ENCODE data around the gene GIMAP5.

GIMAP5 gene

DNA sequence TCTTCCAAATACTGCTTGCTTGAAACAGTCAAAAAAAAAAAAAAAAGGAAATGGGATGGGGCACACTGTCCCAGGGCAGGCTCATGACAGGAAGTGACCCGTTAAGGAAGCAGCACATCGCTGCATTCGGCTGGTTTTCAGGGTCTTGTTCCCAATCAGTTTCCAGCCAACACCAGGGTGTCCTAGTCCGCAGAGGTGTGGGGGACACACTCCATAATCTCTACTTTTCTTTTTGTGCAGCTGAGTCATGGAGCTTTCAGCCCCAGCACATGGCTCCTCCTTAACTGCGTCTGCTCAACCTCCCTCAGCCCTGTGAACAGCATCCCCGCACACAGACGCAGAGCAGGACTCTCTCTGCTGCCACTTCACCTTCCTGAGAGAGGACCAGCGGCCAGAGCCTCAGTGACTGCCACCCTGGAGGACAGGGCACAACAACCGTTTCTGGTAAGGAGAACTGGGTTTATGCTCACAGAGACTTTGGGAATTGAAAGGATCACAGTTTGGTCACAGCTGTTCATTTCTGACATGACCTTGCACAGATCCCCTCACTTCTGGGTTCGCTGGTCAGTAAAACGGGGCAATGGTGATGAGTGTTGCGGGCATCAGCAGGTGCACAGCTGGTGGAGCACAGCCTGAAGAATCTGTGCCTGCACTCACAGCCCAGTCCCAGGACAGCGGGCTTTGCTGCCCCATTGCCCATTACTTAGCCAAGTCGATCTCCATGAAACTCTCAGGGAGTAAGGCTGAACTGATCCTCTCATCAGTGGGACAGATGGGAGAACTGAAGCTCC lies at the start of gene GIMAP5:
Gene GIMAP5 (plus strand): TSS at position 154 of the 791 bp plus-strand sequence. CDS start 3,467 bp downstream, outside the sequence.
- DNase-seq (ENCODE audit: low read depth) = no peak

- DNase-seq (ENCODE audit: low read depth) = no peak
These were observed 48.6 kb upstream of the GIMAP5 start for GRCh38 chr7:150688630-150689029.

DNA sequence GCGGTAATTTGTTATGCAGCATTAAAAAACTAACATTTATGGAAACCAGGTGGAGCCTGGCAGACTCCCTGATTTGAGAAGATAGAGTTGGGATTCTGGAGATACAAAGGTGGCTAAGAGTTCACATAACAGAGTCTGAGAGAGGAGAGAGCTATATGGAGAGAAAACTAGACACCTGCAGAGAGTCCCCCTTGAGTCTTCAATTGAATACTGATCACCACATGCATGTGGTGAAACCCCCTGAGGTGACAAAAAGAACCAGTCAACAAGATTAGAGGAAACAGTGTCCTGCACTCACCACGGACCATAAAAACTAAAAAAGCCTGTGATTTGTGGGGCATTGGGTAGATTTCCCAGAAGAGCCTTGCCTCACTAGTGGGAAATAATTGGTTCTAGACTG lies 41.6 kb upstream of the GIMAP5 start:
- no peak for DNase-seq (ENCODE audit: low read depth)

GRCh38 chr7:150703209-150703608 lies 34.0 kb upstream of the GIMAP5 start:
- no peak for DNase-seq (ENCODE audit: low read depth)

- DNase-seq (ENCODE audit: low read depth) = no peak
These were observed 21.9 kb upstream of the GIMAP5 start for GRCh38 chr7:150715293-150715692.

DNA sequence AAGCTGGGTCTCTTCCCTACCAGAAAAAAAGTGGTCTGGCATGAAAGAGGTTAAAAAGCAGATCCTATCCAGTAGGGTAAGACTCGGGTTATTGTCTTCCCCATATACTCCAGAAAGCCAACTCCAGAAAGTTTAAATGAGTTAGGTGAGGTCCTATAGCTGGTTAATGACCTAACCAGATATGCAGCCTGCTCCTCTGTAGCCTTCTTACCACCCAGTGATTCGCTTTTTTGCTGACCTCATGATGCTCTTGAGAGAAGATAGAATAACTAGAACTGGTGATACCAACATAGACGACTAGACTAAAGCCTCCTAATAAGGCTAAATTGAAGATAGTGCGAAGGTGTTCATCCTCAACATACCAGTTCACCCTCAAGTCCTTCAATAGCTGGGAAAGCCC lies 21.5 kb upstream of the GIMAP5 start:
- DNase-seq (ENCODE audit: low read depth) = no peak

DNA sequence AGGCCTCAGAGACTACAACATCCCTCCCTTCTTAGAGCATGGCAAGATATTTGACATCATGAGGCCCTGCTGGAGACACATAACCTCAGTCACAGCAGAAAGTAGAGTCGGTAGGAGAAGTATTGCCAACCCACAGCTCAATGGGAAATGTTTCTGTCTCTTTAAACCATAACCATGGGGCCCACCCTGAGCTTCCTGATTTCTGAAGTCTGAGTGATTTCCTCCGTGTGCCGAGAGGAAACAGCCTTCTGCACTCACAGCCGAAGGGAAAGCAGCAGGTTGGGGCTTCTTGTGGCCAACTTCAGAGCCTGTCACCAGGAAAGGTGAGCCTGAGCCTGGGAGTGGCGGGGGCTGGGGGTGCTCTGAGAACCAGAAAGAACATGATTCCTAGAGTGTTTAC lies 20.9 kb upstream of the GIMAP5 start, which contains the start of gene GIMAP1:
Gene GIMAP1 (plus strand): TSS at position 246 of the 400 bp plus-strand sequence. CDS start 2,435 bp downstream, outside the sequence.
- DNase-seq (ENCODE audit: low read depth) = no peak

DNA sequence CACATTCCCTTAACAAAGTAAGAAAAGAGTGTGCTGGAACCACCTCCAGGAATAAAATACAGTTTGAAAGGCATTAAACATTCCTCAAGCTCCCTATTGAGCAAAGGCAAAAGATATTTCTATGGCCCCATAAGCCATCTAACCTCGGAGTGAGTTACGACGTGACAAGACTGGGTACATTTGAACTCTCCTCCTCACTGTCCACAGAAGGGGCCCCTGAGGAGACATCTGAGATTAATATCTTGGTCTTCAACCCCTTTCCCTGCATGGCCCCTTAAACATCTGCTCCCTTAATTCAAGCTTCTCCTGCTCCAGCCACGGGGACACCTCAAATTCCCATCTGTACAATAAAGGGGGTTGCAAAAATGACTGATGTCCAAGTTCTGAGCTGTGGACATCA lies 20.3 kb upstream of the GIMAP5 start:
- DNase-seq (ENCODE audit: low read depth) = no peak

- no peak for DNase-seq (ENCODE audit: low read depth)
These were observed 19.3 kb upstream of the GIMAP5 start for GRCh38 chr7:150717814-150718420.

DNA sequence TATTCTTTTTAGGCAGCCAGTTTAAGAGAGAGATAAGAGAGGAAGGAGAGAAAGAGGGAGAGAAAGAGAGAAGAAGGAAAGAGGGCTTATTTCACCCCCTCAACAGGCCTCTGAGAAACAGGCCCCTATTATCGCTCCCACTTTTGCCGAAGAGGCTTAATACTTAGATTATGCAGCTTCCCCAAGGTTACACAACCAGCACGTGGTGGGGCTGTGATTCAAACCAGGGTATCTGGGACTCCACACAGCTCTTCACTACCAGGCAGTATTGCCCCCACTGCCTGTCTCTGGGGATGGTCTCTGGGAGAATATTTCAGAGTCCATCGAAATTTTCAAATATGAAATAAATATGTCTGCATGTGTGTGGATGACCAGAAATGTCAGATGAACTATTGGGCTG lies 17.8 kb upstream of the GIMAP5 start:
- DNase-seq (ENCODE audit: low read depth) = no peak

GRCh38 chr7:150719960-150720891 lies 17.0 kb upstream of the GIMAP5 start:
- DNase-seq (ENCODE audit: low read depth) = no peak

DNA sequence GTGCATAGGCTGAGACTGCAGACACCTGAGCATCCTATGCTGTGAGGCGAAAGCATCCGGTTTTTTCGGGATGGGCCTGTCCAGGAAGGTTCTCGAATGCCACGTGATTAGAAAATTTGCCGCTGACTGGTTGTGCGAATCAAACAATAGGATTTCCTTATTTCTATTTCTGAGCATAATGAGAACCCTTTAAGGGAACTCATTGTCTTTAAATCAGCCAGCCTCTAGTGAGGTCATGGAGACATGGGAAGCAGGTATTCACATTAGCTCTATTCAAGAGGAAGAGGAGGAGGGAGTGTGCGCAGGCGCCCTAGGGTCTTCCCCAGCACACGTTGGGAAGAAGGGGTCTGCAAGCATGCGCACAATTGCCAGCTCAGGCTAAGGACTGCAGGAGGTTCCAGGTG lies 15.2 kb upstream of the GIMAP5 start:
- DNase-seq (ENCODE audit: low read depth) = no peak

- DNase-seq (ENCODE audit: low read depth) = no peak
These were observed 14.7 kb upstream of the GIMAP5 start for GRCh38 chr7:150722431-150722931.

DNA sequence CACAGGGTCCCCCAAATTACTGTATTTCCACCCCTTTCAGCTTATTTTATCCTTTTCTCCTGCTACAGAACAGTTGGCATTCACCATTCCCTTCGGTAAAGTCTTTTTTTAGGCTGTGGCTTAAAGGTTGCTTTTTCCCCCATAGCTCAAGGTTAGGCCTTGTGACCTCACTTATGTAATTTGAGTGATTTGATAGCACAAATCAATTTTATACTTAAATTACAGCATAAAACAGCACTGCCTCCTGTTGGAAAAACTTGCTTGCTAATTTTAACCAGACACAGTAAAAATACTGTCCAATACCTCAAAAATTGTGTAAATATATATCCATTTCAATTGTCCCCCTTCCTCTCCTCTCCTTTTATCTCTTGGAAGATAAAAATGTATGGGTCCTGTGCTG lies 13.8 kb upstream of the GIMAP5 start:
- no peak for DNase-seq (ENCODE audit: low read depth)

DNA sequence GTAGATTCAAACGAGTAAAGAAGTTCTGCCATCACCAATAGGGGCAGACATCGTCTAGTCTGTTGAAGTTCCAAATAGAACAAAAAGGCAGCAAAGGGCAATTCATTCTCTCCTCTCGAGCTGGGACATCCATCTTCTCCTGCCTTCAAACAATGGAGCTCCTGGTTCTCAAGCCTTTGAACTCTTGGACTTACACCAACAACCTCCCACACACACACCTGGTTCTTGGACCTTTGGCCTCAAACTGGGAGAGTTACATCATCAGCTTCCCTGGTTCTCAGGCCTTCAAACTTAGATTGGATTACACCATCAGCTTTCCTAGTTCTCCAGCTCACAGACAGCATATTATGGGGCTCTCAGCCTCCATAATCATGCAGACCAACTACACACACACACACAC lies 9.8 kb upstream of the GIMAP5 start:
- DNase-seq (ENCODE audit: low read depth) = no peak

- DNase-seq (ENCODE audit: low read depth) = no peak
These were observed 9.2 kb upstream of the GIMAP5 start for GRCh38 chr7:150728011-150728410.

DNA sequence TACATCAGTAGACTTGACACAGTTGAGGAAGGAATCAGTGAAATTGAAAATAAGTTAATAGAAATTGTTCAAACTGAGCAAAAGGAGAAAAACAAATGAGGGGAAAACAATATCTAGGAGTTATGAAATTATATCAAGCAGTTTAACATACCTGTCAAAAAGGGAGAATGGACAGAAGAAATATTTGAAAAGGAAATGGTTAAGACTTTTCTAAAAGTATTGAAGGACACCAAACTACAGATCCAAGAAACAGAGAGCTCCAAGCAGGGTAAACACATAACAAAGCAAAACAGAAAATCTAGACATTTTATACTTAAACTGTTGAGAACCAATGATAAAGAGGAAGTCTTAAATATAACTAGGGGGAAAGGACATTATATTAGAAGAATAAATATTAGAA lies 8.6 kb upstream of the GIMAP5 start:
- no peak for DNase-seq (ENCODE audit: low read depth)

GRCh38 chr7:150731916-150732315 lies 5.3 kb upstream of the GIMAP5 start:
- DNase-seq (ENCODE audit: low read depth) = no peak

- DNase-seq (ENCODE audit: low read depth) = no peak
These were observed 4.3 kb upstream of the GIMAP5 start for GRCh38 chr7:150732786-150733481.

DNA sequence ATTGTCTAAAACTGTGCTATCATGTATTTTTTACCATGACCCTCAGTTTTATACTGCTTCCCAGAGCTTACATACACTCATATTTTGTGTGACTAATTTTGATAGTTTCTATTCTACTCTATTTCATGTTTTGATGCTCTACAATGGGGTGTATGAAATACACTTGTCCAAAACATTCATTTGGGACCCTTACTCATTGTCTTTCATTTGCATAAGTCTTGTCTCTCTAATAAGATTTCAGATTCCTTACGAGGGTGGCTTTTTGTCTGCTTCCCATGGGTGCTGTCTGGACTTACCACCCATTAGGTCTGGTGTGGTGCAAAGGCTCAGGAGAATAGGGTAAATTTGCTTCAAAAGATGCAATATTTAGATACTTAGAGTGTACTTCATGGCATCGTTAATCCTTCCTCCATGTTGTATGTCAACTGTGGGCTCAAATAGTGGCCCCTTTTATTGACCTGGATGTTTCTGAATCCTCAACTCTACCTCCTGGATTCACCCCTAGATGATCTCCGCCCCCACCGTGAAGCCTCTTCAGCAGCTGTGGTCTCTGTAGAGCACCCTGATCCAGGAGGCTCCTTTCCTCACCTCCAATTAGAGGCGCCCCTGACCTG lies 3.6 kb upstream of the GIMAP5 start:
- DNase-seq (ENCODE audit: low read depth) = no peak

- no peak for DNase-seq (ENCODE audit: low read depth)
These were observed 3.0 kb upstream of the GIMAP5 start for GRCh38 chr7:150734254-150734653.

All from iris pigment epithelial cell (primary cell).